K562 (cell line): ENCODE results near the gene PPCDC. TPM values are rescaled to one million over a fixed set of nuclear protein-coding genes. Genes with fewer than 3 reads are reported as not detected.

Source experiments
- ATAC-seq: fragments of 200-7000 bp; cut with Tn5 transposase; 3 replicates; pipeline ENCODE4 v1.9.1; 2020; ENCODE audit warnings: moderate library complexity
- BruUV-seq: library from RNA; stranded (reverse); fragments of 400-500 nt; replicated peaks from 2 replicates; lab custom pipeline; 2021; lab: Mats Ljungman, UMichigan
- CTCF ChIA-PET: fragments of 300-600 bp; formaldehyde crosslinking; extraction: SDS; loops from one replicate; lab custom pipeline; 2021; ENCODE audit warnings: low intra/inter-chr PET ratio; lab: Yijun Ruan, JAX
- POLR2A ChIA-PET: fragments of 300-600, 350-650 bp; sonication (Branson Sonifier 250); formaldehyde crosslinking; extraction: SDS; loops from one replicate; lab custom pipeline; 2021; ENCODE audit warnings: antibody characterized with exemption, inconsistent platforms; lab: Yijun Ruan, JAX
- DNase-seq, 4 experiments: peaks; one replicate each; pipeline versions ENCODE4 v3.0.0 to v3.0.0-alpha.2; 2011 to 2018; ENCODE audit warnings: low spot score in 3 of 4, mixed read lengths in 3 of 4; ENCODE audit errors: extremely low read depth in 1 of 4
- FAIRE-seq: peaks from 2 replicates; lab custom pipeline; 2011; peaks lifted over from hg19 to GRCh38; lab: Jason Lieb, UNC
- H2AFZ ChIP-seq: 2 replicates; pipeline ENCODE4 v1.6.0; 2011; ENCODE audit warnings: low read depth, low read length, control low read depth, inconsistent platforms
- H3K27ac ChIP-seq: fragments of 200-600 bp; 3 replicates; pipeline ENCODE4 v1.8.0; 2011; ENCODE audit warnings: low read depth, mild to moderate bottlenecking, control low read depth, inconsistent platforms, low read length, moderate library complexity, mixed read lengths; ENCODE audit errors: extremely low read depth
- H3K27me3 ChIP-seq, 2 experiments: fragments of 300-600 bp in 1 of 2; 2 replicates in 1 of 2; 3 replicates in 1 of 2; pipeline versions ENCODE4 v1.6.0 to v1.8.0; 2011; ENCODE audit warnings: inconsistent platforms in 2 of 2, low read length in 2 of 2, mild to moderate bottlenecking in 1 of 2, mixed read lengths in 1 of 2, moderate library complexity in 1 of 2; ENCODE audit not compliant: control insufficient read depth in 2 of 2, insufficient read depth in 2 of 2
- H3K36me3 ChIP-seq: fragments of 300-600 bp; 3 replicates; pipeline ENCODE4 v1.8.0; 2011; ENCODE audit warnings: mild to moderate bottlenecking, low read length, inconsistent platforms; ENCODE audit not compliant: control insufficient read depth, insufficient read depth
- H3K4me1 ChIP-seq, 2 experiments: fragments of 200-600 bp in 1 of 2; replicated peaks in 1 of 2; 2 replicates in 1 of 2; 3 replicates in 1 of 2; pipeline versions ENCODE4 v1.5.1 to v1.8.0; 2011; ENCODE audit warnings: inconsistent platforms in 2 of 2, low read length in 2 of 2, mild to moderate bottlenecking in 1 of 2, mixed read lengths in 1 of 2, moderate library complexity in 1 of 2; ENCODE audit not compliant: control insufficient read depth in 2 of 2, insufficient read depth in 2 of 2
- H3K4me2 ChIP-seq: 2 replicates; pipeline ENCODE4 v1.6.1; 2011; ENCODE audit warnings: low read length, control low read depth, inconsistent platforms, mixed read lengths; ENCODE audit not compliant: insufficient read depth
- H3K4me3 ChIP-seq: fragments of 200-600 bp; sonication (generic), shearing (Covaris generic); 2 replicates; pipeline ENCODE4 v1.5.1; 2016; ENCODE audit warnings: control low read depth, inconsistent platforms
- H3K79me2 ChIP-seq: fragments of 200-600 bp; 3 replicates; pipeline ENCODE4 v1.8.0; 2011; ENCODE audit warnings: low read length, inconsistent platforms; ENCODE audit not compliant: control insufficient read depth, insufficient read depth
- H3K9ac ChIP-seq, 2 experiments: 2 replicates each; pipeline versions ENCODE4 v1.6.0 to v1.6.1; 2011; ENCODE audit warnings: low read depth in 2 of 2, low read length in 2 of 2, control low read depth in 1 of 2, inconsistent platforms in 1 of 2, mild to moderate bottlenecking in 1 of 2, mixed read lengths in 1 of 2; ENCODE audit not compliant: insufficient read depth in 1 of 2
- H3K9me1 ChIP-seq: one replicate; pipeline ENCODE4 v1.6.0; 2011; ENCODE audit warnings: inconsistent platforms, mild to moderate bottlenecking, low read length, moderate library complexity; ENCODE audit not compliant: control insufficient read depth, insufficient read depth
- H3K9me3 ChIP-seq: replicated peaks from 2 replicates; pipeline ENCODE4 v1.5.1; 2011; ENCODE audit warnings: low read depth, low read length, inconsistent platforms; ENCODE audit not compliant: control insufficient read depth, insufficient read depth
- H4K20me1 ChIP-seq: replicated peaks from 2 replicates; pipeline ENCODE4 v1.6.1; 2011; ENCODE audit warnings: low read length, inconsistent platforms, mixed read lengths; ENCODE audit not compliant: control insufficient read depth, insufficient read depth
- ADNP ChIP-seq: fragments of 200-800 bp; sonication (Bioruptor generic); IDR thresholded peaks from 2 replicates; pipeline ENCODE4 v1.6.1; 2016; ENCODE audit warnings: missing genetic modification characterization, missing compliant biosample characterization
- CHD2 ChIP-seq: IDR thresholded peaks from 2 replicates; pipeline ENCODE4 v1.6.1; 2011; ENCODE audit warnings: low read depth, low read length
- ESRRB ChIP-seq: fragments of 250-450 bp; sonication (Bioruptor Pico); IDR thresholded peaks from 2 replicates; pipeline ENCODE4 v1.5.0; 2020; ENCODE audit warnings: mild to moderate bottlenecking, moderate library complexity, borderline replicate concordance
- GTF2E2 ChIP-seq: fragments of 200-800 bp; sonication (Bioruptor generic); IDR thresholded peaks from 2 replicates; pipeline ENCODE4 v1.6.1; 2016; ENCODE audit warnings: missing genetic modification characterization, missing compliant biosample characterization
- HDAC8 ChIP-seq: fragments of 450-650 bp; IDR thresholded peaks from 2 replicates; pipeline ENCODE4 v1.6.1; 2016; ENCODE audit warnings: mild to moderate bottlenecking, missing genetic modification characterization, moderate library complexity, missing compliant biosample characterization
- HIVEP1 ChIP-seq: fragments of 250-450 bp; sonication (Bioruptor Pico); IDR thresholded peaks from 2 replicates; pipeline ENCODE4 v1.4.0; 2020; ENCODE audit warnings: mild to moderate bottlenecking
- HMG20A ChIP-seq: fragments of 450-650 bp; formaldehyde crosslinking; conservative IDR thresholded peaks from 2 replicates; pipeline ENCODE4 v1.4.0; 2020; ENCODE audit warnings: mild to moderate bottlenecking, mixed read lengths
- MTF1 ChIP-seq: fragments of 250-450 bp; sonication (Bioruptor Pico); IDR thresholded peaks from 2 replicates; pipeline ENCODE4 v1.9.0; 2021; ENCODE audit warnings: moderate library complexity, mild to moderate bottlenecking, inconsistent platforms, borderline replicate concordance
- RBM22 ChIP-seq: fragments of 200-400 bp; formaldehyde crosslinking; IDR thresholded peaks from 2 replicates; pipeline ENCODE4 v1.6.1; 2018; ENCODE audit warnings: low read length, low read depth; ENCODE audit not compliant: poor library complexity, severe bottlenecking
- SMARCB1 ChIP-seq: IDR thresholded peaks from 2 replicates; pipeline ENCODE4 v1.6.1; 2011; ENCODE audit warnings: improper control_type of control experiment, low read depth; ENCODE audit not compliant: insufficient read length
- SMC3 ChIP-seq: conservative IDR thresholded peaks from 2 replicates; pipeline ENCODE4 v1.6.1; 2011; ENCODE audit warnings: low read depth, low read length, improper control_type of control experiment; ENCODE audit not compliant: insufficient read depth
- ZNF780A ChIP-seq: fragments of 250-450 bp; sonication (Bioruptor Pico); IDR thresholded peaks from 2 replicates; pipeline ENCODE4 v1.5.0; 2021; ENCODE audit warnings: mild to moderate bottlenecking
- WGBS: fragments of 100-300 bp; shearing (Covaris generic); methylation state at CpG from one replicate; pipeline ENCODE4 v1.1.6; 2016; ENCODE audit warnings: low coverage, mixed read lengths; ENCODE audit not compliant: insufficient coverage; ENCODE audit errors: missing lambda C conversion rate; 5-methylcytosine and 5-hydroxymethylcytosine counted together
- in situ Hi-C: fragments of 300-500 bp; cut with MboI; formaldehyde crosslinking; loops from 4 replicates; pipeline ENCODE4 v1.15.0; 2018; ENCODE audit warnings: inconsistent platforms, mixed read lengths
- intact Hi-C: fragments of 100-400 bp; cut with micrococcal nuclease; formaldehyde crosslinking; loops from 2 replicates; pipeline ENCODE4 v1.14.2; 2022
- polyA plus RNA-seq, 8 experiments: library from polyadenylated mRNA; depleted of rRNA in 4 of 8; stranded (reverse) in 5 of 8; unstranded in 3 of 8; fragments of >200 nt; fragmentation: Nextera tagmentation in 2 of 8; fragmentation: Illumina TruSeq in 1 of 8; extraction: Ambion mirVana in 2 of 8; extraction: Trizol in 1 of 8; gene quantifications; 2 replicates each; pipeline versions ENCODE4 v1.2.1 to v1.2.3, GENCODE V29; 2011 to 2014; ENCODE audit warnings: inconsistent platforms in 1 of 8, missing spikeins in 1 of 8
- total RNA-seq, 7 experiments: library from RNA; depleted of rRNA in 6 of 7; stranded (reverse); fragments of >200 nt in 6 of 7; fragmentation: Illumina TruSeq in 2 of 7; extraction: Trizol in 2 of 7; gene quantifications; 2 replicates each; pipeline versions ENCODE4 v1.2.1 to v1.2.3, GENCODE V29; 2011 to 2021; ENCODE audit warnings: low replicate concordance in 1 of 7
- TF ChIP-seq, protein P1 (sequence below): sonication (generic); formaldehyde crosslinking; IDR thresholded peaks from 2 replicates; pipeline ENCODE4 v1.8.0; 2022; ENCODE audit warnings: missing genetic modification reagents, mild to moderate bottlenecking, moderate library complexity, borderline replicate concordance
- TF ChIP-seq, protein P2 (sequence below), 3 experiments: IDR thresholded peaks in 2 of 3; conservative IDR thresholded peaks in 1 of 3; 2 replicates each; pipeline ENCODE4 v1.5.1; 2011 to 2012; ENCODE audit warnings: low read length in 3 of 3, mild to moderate bottlenecking in 3 of 3, control low read depth in 2 of 3, improper control_type of control experiment in 1 of 3, inconsistent platforms in 1 of 3, low read depth in 1 of 3, mixed read lengths in 1 of 3, moderate library complexity in 1 of 3; ENCODE audit not compliant: insufficient read depth in 2 of 3
- TF ChIP-seq, protein P3 (sequence below): fragments of 250-450 bp; sonication (Bioruptor Pico); IDR thresholded peaks from 2 replicates; pipeline ENCODE4 v1.4.0; 2020; ENCODE audit warnings: mild to moderate bottlenecking, moderate library complexity

The PPCDC gene
- total and polyA plus RNA-seq, 9 of the 15 experiments (the other 6 are each of a cell fraction or from before 2014, with no cell fraction given), result 10.9 to 53.6 (median 16.7) TPM

DNA sequence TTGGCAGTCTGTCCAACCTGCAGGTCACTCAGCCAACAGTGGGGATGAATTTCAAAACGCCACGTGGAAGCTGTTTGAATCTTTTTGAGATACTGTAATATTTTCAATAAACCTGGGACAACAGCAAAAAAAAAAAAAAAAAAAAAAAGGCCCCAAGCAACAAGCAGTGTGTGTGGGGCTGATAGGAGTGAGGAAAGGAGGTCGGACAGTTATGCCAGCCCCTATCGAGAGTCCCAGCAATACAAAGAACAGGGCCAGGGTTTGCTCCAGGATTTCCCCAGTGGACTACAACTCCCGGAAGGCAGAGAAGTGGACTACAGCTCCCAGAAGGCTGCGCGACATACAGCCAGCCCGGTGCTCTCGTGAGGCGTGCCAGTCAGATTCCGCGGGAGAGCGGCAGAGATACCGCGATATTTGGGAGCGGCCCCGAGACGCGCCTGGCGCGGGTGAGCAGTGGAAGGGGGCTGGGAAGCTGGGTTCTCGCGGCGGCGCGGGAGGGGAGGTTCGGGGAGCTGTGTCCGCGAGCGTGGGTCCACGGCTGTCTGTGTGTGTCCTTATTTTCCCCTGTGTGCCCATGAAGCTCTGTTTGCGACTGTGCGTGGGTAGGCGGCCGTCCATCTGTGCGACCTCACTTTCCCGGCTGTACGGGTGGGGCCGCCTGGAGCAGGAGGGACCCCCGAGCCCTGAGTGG, at the start of gene PPCDC (continued):
- TF ChIP-seq HMG20A (CRISPR knock-in tag) (no peak), ADNP (no peak), MTF1 (CRISPR knock-in tag) (no peak), RBM22 (no peak), CHD2 (peak; percentile 99), SMC3 (no peak), HIVEP1 (CRISPR knock-in tag) (no peak), GTF2E2 (tag) (no peak)
- TF ChIP-seq, protein P1, sequence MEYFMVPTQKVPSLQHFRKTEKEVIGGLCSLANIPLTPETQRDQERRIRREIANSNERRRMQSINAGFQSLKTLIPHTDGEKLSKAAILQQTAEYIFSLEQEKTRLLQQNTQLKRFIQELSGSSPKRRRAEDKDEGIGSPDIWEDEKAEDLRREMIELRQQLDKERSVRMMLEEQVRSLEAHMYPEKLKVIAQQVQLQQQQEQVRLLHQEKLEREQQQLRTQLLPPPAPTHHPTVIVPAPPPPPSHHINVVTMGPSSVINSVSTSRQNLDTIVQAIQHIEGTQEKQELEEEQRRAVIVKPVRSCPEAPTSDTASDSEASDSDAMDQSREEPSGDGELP, result peak; percentile 89

DNA sequence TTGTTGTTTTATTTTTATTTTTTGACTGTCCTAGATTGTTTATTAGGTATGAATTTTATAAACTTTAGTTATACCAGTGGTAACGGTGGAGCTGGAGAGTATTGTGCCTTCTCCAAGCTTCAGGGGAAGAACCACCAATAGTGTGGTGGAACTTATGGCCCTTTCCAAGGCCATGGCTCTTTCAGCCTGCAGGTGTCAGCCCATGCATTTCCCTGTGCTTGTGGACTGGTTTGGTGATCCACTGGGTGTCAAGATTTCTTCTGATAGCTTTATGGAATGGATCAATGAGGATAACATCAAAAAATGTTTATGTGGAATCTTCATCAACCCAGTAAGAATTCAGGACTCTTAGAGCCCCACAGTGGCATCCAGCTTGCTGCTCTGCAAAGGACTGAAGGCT, 47.2 kb upstream of the PPCDC start:
- H3K4me2 ChIP-seq, result no peak overlapping the region
- no peak overlapping the region for H3K4me3 ChIP-seq
- peak; percentile 68 for FAIRE-seq
- H3K4me1 ChIP-seq, result no peaks in the 10 kb centered on the region
- ATAC-seq, result no peak
- H3K9me3 ChIP-seq, result peaks cover 2% of the 10 kb centered on the region; the same call in 1 of the 2 replicates
- no peak overlapping the region for H3K9ac ChIP-seq
- H3K27ac ChIP-seq, result no peak overlapping the region
- H3K27me3 ChIP-seq, result peaks cover 12 to 25% of the 10 kb centered on the region in 2 experiments; a peak in 3 of 5 replicates
- no peaks in the 10 kb centered on the region for H3K9me1 ChIP-seq
- H4K20me1 ChIP-seq, result no peaks in the 10 kb centered on the region
- BruUV-seq, result no TSS peak
- in situ Hi-C loops (no loop called here), intact Hi-C loops (no loop called here)
- CTCF ChIA-PET, result interaction anchor here (0.6 kb wide), 1 partner anchor 54 kb away, joined by 3 read pairs; no protein-coding TSS in a partner anchor
- H3K36me3 ChIP-seq, result no peaks in the 10 kb centered on the region
- no peak for DNase-seq
- no peaks in the 10 kb centered on the region for H3K79me2 ChIP-seq
- POLR2A ChIA-PET, result interaction anchor here (0.5 kb wide), 1 partner anchor 56 kb away, joined by 3 read pairs; no protein-coding TSS in a partner anchor
- no peak overlapping the region for H2AFZ ChIP-seq
- 6% methylated on average over 1 of the region's 1 CpG for WGBS
- no peak for TF ChIP-seq SMARCB1
- TF ChIP-seq, protein P2, sequence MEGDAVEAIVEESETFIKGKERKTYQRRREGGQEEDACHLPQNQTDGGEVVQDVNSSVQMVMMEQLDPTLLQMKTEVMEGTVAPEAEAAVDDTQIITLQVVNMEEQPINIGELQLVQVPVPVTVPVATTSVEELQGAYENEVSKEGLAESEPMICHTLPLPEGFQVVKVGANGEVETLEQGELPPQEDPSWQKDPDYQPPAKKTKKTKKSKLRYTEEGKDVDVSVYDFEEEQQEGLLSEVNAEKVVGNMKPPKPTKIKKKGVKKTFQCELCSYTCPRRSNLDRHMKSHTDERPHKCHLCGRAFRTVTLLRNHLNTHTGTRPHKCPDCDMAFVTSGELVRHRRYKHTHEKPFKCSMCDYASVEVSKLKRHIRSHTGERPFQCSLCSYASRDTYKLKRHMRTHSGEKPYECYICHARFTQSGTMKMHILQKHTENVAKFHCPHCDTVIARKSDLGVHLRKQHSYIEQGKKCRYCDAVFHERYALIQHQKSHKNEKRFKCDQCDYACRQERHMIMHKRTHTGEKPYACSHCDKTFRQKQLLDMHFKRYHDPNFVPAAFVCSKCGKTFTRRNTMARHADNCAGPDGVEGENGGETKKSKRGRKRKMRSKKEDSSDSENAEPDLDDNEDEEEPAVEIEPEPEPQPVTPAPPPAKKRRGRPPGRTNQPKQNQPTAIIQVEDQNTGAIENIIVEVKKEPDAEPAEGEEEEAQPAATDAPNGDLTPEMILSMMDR (IDR thresholded peaks at IDR 0.05 in 2 of 3, conservative IDR thresholded peaks at IDR 0.05 in 1 of 3; ENCODE audit: insufficient read depth in 2 of 3, low read depth in 1 of 3, low read length in 3 of 3), result no peak; a peak in 1 of 6 replicates
- TF ChIP-seq HDAC8 (tag), result no peak
- TF ChIP-seq ESRRB (CRISPR knock-in tag), result no peak
- TF ChIP-seq ZNF780A, result no peak
- TF ChIP-seq, protein P3, sequence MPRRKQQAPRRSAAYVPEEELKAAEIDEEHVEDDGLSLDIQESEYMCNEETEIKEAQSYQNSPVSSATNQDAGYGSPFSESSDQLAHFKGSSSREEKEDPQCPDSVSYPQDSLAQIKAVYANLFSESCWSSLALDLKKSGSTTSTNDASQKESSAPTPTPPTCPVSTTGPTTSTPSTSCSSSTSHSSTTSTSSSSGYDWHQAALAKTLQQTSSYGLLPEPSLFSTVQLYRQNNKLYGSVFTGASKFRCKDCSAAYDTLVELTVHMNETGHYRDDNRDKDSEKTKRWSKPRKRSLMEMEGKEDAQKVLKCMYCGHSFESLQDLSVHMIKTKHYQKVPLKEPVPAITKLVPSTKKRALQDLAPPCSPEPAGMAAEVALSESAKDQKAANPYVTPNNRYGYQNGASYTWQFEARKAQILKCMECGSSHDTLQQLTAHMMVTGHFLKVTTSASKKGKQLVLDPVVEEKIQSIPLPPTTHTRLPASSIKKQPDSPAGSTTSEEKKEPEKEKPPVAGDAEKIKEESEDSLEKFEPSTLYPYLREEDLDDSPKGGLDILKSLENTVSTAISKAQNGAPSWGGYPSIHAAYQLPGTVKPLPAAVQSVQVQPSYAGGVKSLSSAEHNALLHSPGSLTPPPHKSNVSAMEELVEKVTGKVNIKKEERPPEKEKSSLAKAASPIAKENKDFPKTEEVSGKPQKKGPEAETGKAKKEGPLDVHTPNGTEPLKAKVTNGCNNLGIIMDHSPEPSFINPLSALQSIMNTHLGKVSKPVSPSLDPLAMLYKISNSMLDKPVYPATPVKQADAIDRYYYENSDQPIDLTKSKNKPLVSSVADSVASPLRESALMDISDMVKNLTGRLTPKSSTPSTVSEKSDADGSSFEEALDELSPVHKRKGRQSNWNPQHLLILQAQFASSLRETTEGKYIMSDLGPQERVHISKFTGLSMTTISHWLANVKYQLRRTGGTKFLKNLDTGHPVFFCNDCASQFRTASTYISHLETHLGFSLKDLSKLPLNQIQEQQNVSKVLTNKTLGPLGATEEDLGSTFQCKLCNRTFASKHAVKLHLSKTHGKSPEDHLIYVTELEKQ (CRISPR knock-in tag), result no peak
